Ramos (cell line): ENCODE data around the gene DGCR8.

Source experiments
- in situ Hi-C: fragments of 300-500 bp; cut with MboI; formaldehyde crosslinking; loops from one replicate; pipeline ENCODE4 v1.14.3; 2022; ENCODE audit warnings: low sequenced_read_pairs; ENCODE audit not compliant: unreplicated experiment

DGCR8 gene

GRCh38 chr22:20147237-20147988 lies 67.4 kb downstream of the DGCR8 start:
- in situ Hi-C loops: loop anchor here (10.0 kb wide), 1 partner anchor 307 kb away; no protein-coding TSS in a partner anchor

- in situ Hi-C loops: loop anchor here (10.0 kb wide), 1 partner anchor 306 kb away; no protein-coding TSS in a partner anchor
These were observed 68.4 kb downstream of the DGCR8 start for GRCh38 chr22:20148414-20148813.

GRCh38 chr22:20149257-20150250 lies 69.5 kb downstream of the DGCR8 start:
- in situ Hi-C loops: loop anchor here (10.0 kb wide), 1 partner anchor 305 kb away; no protein-coding TSS in a partner anchor

DNA sequence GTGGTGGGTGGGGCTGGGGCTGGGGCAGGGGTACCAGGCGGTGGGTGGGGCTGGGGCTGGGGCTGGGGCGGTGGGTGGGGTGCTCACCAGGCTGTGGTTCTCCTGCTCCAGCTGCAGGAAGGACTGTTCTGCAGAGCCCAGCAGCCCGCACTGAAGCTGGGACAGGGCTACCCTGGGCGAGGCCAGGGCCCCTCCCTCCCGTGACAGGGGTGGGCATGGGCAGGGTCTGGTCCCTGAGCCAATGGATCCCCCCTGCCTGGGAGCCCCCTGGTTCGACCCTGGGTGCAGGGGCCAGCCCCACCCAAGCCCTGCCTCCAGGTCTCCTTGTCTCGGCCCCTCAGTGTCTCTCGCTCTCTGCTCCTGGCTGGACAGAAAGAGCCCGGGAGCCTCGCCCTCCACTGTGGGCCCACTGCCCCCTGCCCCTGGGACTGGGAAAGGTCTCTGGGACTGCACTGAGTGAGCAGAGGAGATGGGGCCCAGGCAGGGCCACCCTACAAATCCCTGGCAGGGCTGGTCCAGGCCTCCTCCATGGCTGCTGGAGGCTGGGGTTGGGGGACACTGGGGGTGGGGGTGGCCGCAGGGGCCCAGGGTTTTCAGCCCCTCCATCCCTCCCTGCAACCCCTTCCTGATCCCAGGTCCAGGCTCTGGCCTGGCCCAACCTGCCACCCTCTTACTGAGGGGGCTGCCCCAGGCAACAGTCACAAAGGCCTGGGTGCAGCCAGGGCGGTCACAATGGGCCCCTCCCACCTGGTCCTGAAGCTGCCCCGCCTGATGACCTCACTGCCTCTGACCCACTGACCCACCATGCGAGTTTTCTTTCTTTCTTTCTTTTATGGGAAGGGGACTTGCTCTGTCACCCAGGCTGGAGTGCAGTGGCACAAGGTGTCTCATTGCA lies 70.6 kb downstream of the DGCR8 start, which contains the start of gene CCDC188:
Gene CCDC188 (minus strand): TSS at position 675 of the 895 bp plus-strand sequence. CDS start 69 bp downstream, at position 606.
- in situ Hi-C loops: no loop called here

- in situ Hi-C loops: no loop called here
These were observed 71.2 kb downstream of the DGCR8 start for GRCh38 chr22:20151276-20151588.

GRCh38 chr22:20152464-20152890 lies 72.4 kb downstream of the DGCR8 start:
- in situ Hi-C loops: no loop called here

- in situ Hi-C loops: no loop called here
These were observed 73.9 kb downstream of the DGCR8 start for GRCh38 chr22:20153945-20154344.

- in situ Hi-C loops: loop anchor here (5.0 kb wide), 2 partner anchors 83 to 128 kb away; no protein-coding TSS in a partner anchor
These were observed 74.7 kb downstream of the DGCR8 start for GRCh38 chr22:20154602-20155187.

DNA sequence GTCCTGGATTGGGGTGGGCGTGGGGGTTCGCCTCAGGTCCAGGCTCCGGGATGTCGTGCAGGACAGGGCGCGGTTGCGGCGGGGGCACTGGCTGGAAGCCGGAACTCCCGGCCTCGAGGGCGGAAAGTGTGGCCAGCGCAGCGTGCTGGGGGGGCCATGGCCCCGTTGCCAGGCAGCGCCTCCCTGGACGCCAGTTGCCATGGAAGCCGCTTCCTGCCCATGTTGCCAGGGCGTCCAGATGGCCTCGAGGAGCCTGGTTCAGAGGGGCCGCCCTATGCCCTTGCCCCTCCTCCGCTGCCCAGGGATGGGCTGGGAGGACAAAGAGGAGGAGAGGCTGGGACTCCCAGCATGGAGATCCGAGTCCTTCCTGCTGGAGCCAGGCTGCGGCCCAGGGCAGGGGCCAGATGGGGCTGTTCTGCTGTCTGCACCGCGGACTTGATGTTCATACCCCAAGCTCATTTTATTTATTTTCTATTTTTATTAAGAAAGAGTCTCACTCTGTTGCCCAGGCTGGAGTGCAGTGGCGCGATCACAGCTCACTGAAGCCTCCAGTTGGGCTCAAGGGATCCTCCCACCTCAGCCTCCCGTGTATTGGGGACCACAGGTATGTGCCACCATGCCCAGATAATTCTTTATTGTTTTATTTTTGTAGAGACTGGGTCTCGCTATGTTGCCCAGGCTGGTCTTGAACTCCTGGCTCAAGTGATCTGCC lies 75.4 kb downstream of the DGCR8 start:
- in situ Hi-C loops: loop anchor here (5.0 kb wide), 2 partner anchors 82 to 127 kb away; no protein-coding TSS in a partner anchor

- in situ Hi-C loops: loop anchor here (5.0 kb wide), 2 partner anchors 81 to 126 kb away; no protein-coding TSS in a partner anchor
These were observed 76.0 kb downstream of the DGCR8 start for GRCh38 chr22:20156042-20156389.

- in situ Hi-C loops: loop anchor here (5.0 kb wide), 2 partner anchors 80 to 125 kb away; no protein-coding TSS in a partner anchor
These were observed 76.8 kb downstream of the DGCR8 start for GRCh38 chr22:20156611-20157429.

- in situ Hi-C loops: loop anchor here (5.0 kb wide), 2 partner anchors 80 to 125 kb away; no protein-coding TSS in a partner anchor
These were observed 77.6 kb downstream of the DGCR8 start for GRCh38 chr22:20157430-20158183.

DNA sequence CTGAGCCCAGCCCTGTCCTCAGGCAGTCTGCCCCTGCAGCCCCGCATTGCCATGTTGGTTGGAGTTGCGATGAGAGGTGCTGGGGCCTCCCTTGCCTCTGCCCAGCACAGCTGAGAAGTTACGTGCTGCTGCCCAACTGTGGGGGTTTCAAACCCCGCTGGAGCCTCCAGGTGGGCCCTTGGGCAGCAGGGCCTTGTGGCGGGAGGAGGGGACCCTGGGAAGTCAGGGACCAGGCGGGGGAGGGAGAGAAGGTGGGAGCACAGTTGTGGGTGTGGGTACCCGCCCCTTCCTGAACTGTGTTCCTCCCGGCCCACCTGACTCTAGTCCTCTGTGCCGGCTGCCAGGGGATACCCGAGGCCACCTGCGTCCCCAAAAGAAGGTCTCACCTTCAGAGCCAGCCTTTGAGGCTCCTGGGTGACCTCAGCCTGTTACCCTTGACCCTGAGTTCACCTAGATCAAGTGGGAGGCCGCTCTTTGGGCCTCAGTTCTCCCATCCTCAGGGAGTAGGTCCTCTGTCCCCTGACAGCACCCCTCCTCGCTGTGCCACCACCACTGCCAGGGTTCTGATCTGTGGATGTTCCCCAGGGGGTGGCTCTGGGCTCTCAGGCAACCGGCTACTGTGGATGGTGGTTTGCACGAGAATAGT lies 78.5 kb downstream of the DGCR8 start:
- in situ Hi-C loops: loop anchor here (5.0 kb wide), 2 partner anchors 79 to 124 kb away; no protein-coding TSS in a partner anchor

GRCh38 chr22:20159076-20159475 lies 79.0 kb downstream of the DGCR8 start:
- in situ Hi-C loops: loop anchor here (5.0 kb wide), 2 partner anchors 78 to 123 kb away; no protein-coding TSS in a partner anchor

DNA sequence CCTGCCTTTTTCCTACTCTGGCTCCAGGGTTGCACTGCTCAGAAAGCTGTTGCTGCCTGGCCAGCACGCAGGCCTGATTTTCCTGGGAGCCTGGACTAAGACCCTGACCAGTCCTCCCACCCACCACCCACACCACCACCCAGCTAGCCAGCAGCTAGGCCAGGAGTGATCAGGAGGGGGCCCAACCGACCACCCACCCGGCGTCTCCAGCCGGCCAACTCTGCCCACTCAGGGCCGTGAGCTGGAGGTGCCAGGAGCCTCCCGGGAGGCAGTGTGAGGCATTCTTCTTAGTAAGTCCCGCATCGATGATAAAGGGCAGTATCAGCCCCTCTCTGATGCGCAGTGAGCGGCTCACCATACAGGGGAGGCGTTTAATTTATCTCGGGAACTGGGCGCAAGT lies 79.5 kb downstream of the DGCR8 start:
- in situ Hi-C loops: loop anchor here (5.0 kb wide), 2 partner anchors 78 to 123 kb away; no protein-coding TSS in a partner anchor

DNA sequence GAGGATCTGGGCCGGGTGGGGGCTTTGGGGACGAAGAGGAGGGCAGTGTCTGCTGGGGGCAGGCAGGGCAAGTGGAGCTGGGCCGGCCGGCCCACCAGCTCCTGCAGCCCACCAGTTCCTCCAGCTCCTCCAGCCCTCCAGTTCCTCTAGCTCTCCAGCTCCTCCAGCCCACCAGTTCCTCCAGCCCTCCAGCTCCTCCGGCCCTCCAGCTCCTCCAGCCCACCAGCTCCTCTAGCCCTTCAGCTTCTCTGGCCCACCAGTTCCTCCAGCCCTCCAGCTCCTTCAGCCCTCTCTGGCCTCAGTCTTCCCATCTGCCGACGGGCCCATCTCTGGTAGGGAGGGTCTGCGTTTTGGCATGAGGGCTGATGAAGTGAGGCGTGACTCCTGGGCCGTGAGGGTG lies 80.0 kb downstream of the DGCR8 start:
- in situ Hi-C loops: no loop called here
